Measurements from ENCODE around the gene MCM9.

Gene MCM9

GRCh38 chr6:118931436-118931835 is 3.5 kb downstream of the MCM9 start:
- FAIRE-seq, result no peak

GRCh38 chr6:118930680-118931079 is 4.3 kb downstream of the MCM9 start:
- FAIRE-seq, result no peak

- FAIRE-seq, result no peak
Observed at GRCh38 chr6:118923035-118923434, 11.9 kb downstream of the MCM9 start.

- no peak for FAIRE-seq
Observed at GRCh38 chr6:118921084-118921483, 13.9 kb downstream of the MCM9 start.

DNA sequence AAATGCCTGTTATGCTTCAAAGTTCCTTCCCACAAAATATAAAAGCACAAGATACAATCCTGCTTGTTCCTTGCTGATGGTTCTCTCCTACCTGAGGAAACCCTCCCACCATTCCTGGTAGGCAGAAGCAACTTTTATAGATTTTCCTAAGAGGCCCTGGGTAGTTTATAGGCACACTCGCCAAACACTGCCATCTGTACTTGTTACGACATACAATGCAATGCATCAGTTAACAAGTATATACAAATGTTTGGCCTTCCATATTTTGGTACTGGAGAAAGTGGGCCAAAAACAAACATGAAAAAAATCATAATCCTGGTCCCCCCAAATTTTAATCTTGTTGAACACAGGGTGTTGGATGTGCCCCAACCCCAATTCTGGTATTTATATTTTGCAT is 16.6 kb downstream of the MCM9 start:
- no peak for FAIRE-seq

- FAIRE-seq, result no peak
Observed at GRCh38 chr6:118917546-118918328, 17.2 kb downstream of the MCM9 start.

DNA sequence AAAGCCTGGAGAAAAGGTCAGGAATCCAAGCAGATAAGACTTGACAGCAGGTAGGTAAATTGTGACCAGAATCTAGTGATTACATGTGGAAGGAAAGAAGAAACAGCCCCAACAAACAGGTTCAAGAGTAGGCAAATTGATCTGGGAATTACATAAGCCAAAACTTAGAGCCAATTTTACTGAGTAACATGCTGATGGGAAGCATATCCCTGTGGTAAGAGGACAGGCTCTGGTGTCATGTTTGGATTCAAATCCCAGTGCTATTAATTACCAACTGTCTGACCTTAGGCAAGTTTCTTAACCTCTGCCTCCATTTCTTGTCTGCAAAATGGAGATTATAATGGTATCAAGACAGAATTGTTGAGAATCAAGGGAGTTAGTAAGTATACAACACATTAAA is 20.4 kb downstream of the MCM9 start:
- FAIRE-seq, result no peak

GRCh38 chr6:118913161-118913560 is 21.8 kb downstream of the MCM9 start:
- FAIRE-seq, result no peak

DNA sequence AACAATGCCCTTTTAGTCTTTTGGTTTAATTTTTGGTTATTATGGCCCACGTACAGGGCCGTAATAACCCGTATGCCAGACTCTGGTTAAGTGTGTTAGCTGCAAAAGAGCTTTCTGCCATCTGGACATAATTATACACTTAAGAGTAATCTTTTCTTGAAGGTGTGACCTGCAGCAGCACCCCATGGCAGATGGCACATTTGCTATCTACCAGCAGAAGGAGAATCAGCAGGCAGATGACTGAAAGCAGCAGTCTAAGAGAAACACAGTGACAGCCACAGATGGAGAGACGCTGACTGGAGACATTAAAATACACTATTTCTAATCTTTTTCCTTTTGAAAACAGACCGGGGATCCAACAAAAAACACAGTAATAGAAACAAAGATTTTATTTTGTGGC is 22.3 kb downstream of the MCM9 start:
- FAIRE-seq, result no peak

GRCh38 chr6:118908441-118908840 is 26.5 kb downstream of the MCM9 start:
- no peak for FAIRE-seq

DNA sequence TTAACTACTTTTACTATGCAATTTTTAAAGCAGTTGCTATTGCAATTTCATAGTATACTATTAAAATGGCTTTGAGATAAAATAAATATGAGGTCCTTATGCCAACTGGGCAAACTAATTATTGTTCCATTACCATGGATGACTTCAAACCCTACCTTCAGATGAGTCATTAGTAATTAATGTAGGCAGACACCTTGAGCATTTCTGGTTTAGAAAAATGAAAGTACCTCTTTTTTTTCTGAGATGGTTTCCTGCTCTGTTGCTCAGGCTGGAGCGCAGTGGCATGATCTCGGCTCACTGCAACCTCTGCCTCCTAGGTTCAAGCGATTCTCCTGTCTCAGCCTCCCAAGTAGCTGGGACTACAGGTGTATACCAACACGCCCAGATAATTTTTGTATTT is 29.1 kb downstream of the MCM9 start:
- FAIRE-seq, result no peak

DNA sequence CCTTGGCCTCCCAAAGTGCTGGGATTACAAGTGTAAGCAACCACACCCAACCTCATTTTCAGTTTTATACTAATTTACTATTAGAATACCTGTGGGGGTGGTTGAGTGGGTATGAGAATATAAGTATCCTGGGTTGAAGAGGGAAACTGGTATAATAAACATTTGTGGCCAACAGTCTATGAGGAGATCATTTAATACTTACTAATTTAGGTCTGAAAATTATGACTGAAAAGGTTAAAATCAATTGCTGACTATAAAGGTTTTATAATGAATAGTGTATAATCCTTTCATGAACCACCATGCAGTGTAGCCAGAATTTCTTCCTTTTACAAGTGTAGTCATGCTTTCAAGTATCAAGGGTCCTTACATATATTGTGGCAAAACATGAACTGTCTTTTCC is 29.9 kb downstream of the MCM9 start:
- no peak for FAIRE-seq

- no peak for FAIRE-seq
Observed at GRCh38 chr6:118903691-118904090, 31.3 kb downstream of the MCM9 start.

DNA sequence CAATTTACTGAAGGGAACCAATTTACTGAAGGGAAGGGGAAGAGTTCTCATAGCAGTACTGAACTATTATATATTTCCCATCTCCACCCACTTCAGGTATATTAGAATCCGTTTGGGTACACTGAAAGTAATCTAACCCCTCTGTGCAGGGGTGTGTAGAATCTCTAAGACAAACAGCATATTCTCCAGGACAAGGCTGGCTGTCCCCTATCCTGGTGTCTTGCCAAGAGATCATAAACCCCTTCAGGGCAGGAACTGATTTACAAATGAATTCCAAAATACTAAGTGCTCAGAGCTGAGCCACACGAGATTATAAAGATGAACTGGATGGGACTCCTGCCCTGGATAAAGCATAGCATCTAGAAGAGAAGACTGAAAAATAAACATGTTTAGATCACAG is 31.8 kb downstream of the MCM9 start:
- FAIRE-seq, result no peak

GRCh38 chr6:118902726-118903125 is 32.2 kb downstream of the MCM9 start:
- FAIRE-seq, result no peak

DNA sequence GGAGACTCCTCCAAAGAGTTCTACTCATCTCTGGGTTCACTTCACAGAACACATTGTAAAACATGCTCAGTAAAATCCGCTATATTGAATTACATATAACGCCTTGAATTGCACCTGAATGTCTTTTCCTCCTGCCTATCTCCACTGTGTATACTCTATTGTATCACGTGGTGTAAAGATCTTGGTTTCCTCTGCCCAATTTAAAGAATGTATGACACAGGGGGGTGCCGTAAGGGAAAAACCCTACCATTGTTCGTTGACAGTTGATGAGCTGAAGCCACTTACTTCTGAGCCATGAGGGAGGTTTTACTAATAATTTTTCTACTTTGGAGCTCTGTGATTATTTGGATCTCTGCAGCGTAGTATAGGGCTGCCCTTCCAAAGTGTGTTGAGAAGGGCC is 35.0 kb downstream of the MCM9 start:
- no peak for FAIRE-seq

- no peak for FAIRE-seq
Observed at GRCh38 chr6:118897386-118897785, 37.6 kb downstream of the MCM9 start.

- FAIRE-seq, result peak; percentile 81
Observed at GRCh38 chr6:118896339-118897136, 38.4 kb downstream of the MCM9 start.

DNA sequence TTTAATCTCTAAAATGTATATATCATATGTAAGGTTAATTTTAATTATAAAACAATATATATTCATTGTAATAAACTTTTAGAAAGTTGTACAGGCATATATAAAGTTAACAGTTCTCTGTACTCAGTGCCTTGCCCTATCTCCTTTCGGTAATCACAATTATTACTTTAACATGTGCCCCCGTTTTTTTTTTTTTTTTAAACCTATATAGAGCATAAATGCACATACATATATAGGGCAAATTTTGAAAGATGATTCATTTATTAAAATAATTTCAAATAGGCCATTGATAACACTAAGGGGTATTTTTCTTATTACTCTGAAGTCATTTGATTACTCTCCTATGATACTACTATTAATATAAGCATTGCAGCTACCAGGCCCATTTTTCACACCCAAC is 39.1 kb downstream of the MCM9 start:
- FAIRE-seq, result peak; percentile 59

DNA sequence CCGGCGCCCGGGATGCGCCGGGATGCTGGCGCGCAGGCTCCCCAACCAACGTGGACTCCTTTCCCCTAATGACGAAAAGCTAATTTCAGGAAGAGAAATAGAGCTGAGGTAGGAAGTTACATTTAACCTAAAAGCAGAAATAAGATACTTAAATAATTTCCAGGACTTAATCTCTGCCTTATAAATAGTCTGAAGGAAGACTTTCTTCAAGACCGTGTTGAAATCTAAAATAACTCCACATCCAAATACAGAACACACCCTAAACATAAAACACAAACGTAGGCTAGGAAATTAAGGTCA is 39.7 kb downstream of the MCM9 start:
- FAIRE-seq, result no peak

DNA sequence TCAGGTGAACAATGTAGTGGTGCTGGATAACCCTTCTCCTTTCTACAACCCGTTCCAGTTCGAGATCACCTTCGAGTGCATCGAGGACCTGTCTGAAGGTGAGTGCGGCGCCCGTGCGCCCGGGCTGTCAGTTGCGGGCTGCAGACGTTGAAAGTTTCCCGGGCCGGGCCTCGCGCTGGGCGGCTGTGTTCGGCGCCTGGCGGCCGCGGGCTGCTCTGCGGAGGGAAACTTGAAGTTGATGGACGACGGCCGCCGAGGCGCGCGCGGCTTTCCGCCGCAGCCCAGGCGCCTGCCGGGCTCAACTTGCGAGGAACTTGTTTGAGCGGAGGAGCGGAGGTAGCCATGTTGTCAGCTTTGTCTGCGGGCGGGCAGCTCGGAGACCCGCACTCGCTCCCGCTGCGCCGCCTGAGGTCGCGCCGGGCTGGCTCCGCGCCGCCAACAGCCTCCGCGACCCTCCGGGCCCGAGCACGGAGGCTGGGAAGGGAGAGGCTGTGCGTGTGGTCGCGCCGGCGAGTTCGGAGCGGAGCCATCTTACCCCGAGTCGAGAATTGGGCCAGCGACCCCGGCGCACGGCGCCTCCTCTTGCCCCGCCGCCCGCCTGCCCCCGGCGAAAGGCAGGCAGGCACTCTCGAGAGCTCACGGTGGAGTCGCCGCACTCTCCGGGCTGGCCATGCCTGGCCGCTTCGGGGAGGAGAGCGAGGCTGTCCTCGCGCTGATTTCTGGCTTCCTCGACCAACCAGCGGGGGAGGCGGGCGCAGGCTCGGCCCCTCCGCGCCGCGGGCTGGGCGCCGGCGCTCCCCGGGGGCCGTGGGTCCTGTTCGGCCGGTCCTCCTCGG is 40.3 kb downstream of the MCM9 start:
- FAIRE-seq, result no peak

- peak; percentile 96 for FAIRE-seq
Observed at GRCh38 chr6:118893807-118894424, 41.0 kb downstream of the MCM9 start, which contains the start of gene ASF1A. Gene ASF1A (plus strand): TSS chr6:118894152. CDS start chr6:118894414, 262 bp downstream.

Data from G401.6 (cell line).